GM21528 (cell line): Measurements from ENCODE around the gene NKIRAS1.
A peak's percentile ranks its signal among the peaks of the same experiment; 100 is the strongest.

Experiments used
- ATAC-seq: cut with Tn5 transposase; IDR thresholded peaks from one replicate; pipeline ENCODE4 v1.9.1; 2021; ENCODE audit warnings: mild to moderate bottlenecking, moderate library complexity; ENCODE audit not compliant: unreplicated experiment, low FRiP score

NKIRAS1 gene

GRCh38 chr3:23916886-23917678 lies at the start of gene NKIRAS1, which contains the start of gene RPL15:
Gene NKIRAS1, minus strand, starts transcription at chr3:23916990. Its CDS starts 6,086 bp downstream, at chr3:23910904.
Gene RPL15, plus strand, starts transcription at chr3:23917132. Its CDS starts 728 bp downstream, at chr3:23917860.
- peak; percentile 94 for ATAC-seq

- no peak for ATAC-seq
Measured at GRCh38 chr3:23966328-23966727, 49.5 kb upstream of the NKIRAS1 start.

- no peak for ATAC-seq
Measured at GRCh38 chr3:23964537-23965235, 47.9 kb upstream of the NKIRAS1 start.

- no peak for ATAC-seq
Measured at GRCh38 chr3:23961913-23962312, 45.1 kb upstream of the NKIRAS1 start.

GRCh38 chr3:23961066-23961465 lies 44.3 kb upstream of the NKIRAS1 start:
- ATAC-seq: no peak

GRCh38 chr3:23960649-23961048 lies 43.9 kb upstream of the NKIRAS1 start:
- ATAC-seq: no peak

GRCh38 chr3:23959135-23959900 lies 42.5 kb upstream of the NKIRAS1 start:
- ATAC-seq: no peak

- ATAC-seq: no peak
Measured at GRCh38 chr3:23956701-23957100, 39.9 kb upstream of the NKIRAS1 start.

- no peak for ATAC-seq
Measured at GRCh38 chr3:23954144-23954543, 37.4 kb upstream of the NKIRAS1 start.

GRCh38 chr3:23953523-23953922 lies 36.7 kb upstream of the NKIRAS1 start:
- no peak for ATAC-seq

GRCh38 chr3:23952646-23953045 lies 35.9 kb upstream of the NKIRAS1 start:
- ATAC-seq: peak; percentile 55

GRCh38 chr3:23950293-23950692 lies 33.5 kb upstream of the NKIRAS1 start:
- peak; percentile 30 for ATAC-seq

- ATAC-seq: peak; percentile 19
Measured at GRCh38 chr3:23949784-23950183, 33.0 kb upstream of the NKIRAS1 start.

- ATAC-seq: no peak
Measured at GRCh38 chr3:23948761-23949160, 32.0 kb upstream of the NKIRAS1 start.

- peak; percentile 83 for ATAC-seq
Measured at GRCh38 chr3:23945913-23946687, 29.3 kb upstream of the NKIRAS1 start.

- no peak for ATAC-seq
Measured at GRCh38 chr3:23945663-23945912, 28.8 kb upstream of the NKIRAS1 start.

- peak; percentile 63 for ATAC-seq
Measured at GRCh38 chr3:23944861-23945662, 28.3 kb upstream of the NKIRAS1 start, which contains the start of gene NR1D2. Gene NR1D2, plus strand, starts transcription at chr3:23945286. Its CDS starts 293 bp downstream, at chr3:23945579.

GRCh38 chr3:23944007-23944783 lies 27.4 kb upstream of the NKIRAS1 start:
- no peak for ATAC-seq

GRCh38 chr3:23942546-23942945 lies 25.8 kb upstream of the NKIRAS1 start:
- ATAC-seq: no peak
